GM12878 (cell line): ENCODE measurements around the gene ALG11. TPM values are rescaled to one million over a fixed set of nuclear protein-coding genes. Genes with fewer than 3 reads are reported as not detected.

ENCODE experiments used
- ATAC-seq: fragments of 200-7000 bp; cut with Tn5 transposase; 3 replicates; pipeline ENCODE4 v1.9.1; 2020; ENCODE audit warnings: mild to moderate bottlenecking, moderate library complexity
- BruUV-seq: library from RNA; stranded (reverse); fragments of 400-500 nt; replicated peaks from 2 replicates; lab custom pipeline; 2021; lab: Mats Ljungman, UMichigan
- CTCF ChIA-PET: fragments of 300-600 bp; sonication (Branson Sonifier 250); formaldehyde crosslinking; extraction: SDS; loops from one replicate; lab custom pipeline; 2021; ENCODE audit warnings: inconsistent platforms; lab: Yijun Ruan, JAX
- POLR2A ChIA-PET: fragments of 350-600 bp; formaldehyde crosslinking; extraction: SDS; loops from one replicate; lab custom pipeline; 2021; ENCODE audit warnings: inconsistent platforms; lab: Charles Lee
- RAD21 ChIA-PET: fragments of 300-600 bp; sonication (Branson Sonifier 250); formaldehyde crosslinking; loops from one replicate; lab custom pipeline; 2023; ENCODE audit warnings: antibody characterized with exemption; ENCODE audit not compliant: unreplicated experiment; lab: Charles Lee
- SMC1A ChIA-PET: fragments of 300-600 bp; sonication (Branson Sonifier 250); formaldehyde crosslinking; loops from one replicate; lab custom pipeline; 2023; ENCODE audit not compliant: unreplicated experiment, uncharacterized antibody; lab: Charles Lee
- DNase-seq: peaks from one replicate; pipeline ENCODE4 v3.0.0-alpha.2; 2011; ENCODE audit warnings: low read depth, low spot score
- FAIRE-seq: peaks from 3 replicates; lab custom pipeline; 2011; peaks lifted over from hg19 to GRCh38; lab: Jason Lieb, UNC
- H2AFZ ChIP-seq: 2 replicates; pipeline ENCODE4 v1.6.0; 2011; ENCODE audit warnings: low read depth, low read length, control low read depth; ENCODE audit not compliant: control insufficient read depth
- H3K27ac ChIP-seq: 2 replicates; pipeline ENCODE4 v1.5.1; 2011; ENCODE audit warnings: control low read depth; ENCODE audit not compliant: control insufficient read depth, insufficient read depth
- H3K27me3 ChIP-seq, 2 experiments: replicated peaks in 1 of 2; 2 replicates each; pipeline versions ENCODE4 v1.6.0 to v1.6.1; 2011; ENCODE audit warnings: low read length in 1 of 2; ENCODE audit not compliant: control insufficient read depth in 2 of 2, insufficient read depth in 2 of 2
- H3K36me3 ChIP-seq, 2 experiments: 2 replicates each; pipeline ENCODE4 v1.5.1; 2011; ENCODE audit warnings: low read length in 1 of 2; ENCODE audit not compliant: control insufficient read depth in 2 of 2, insufficient read depth in 2 of 2
- H3K4me1 ChIP-seq: 2 replicates; pipeline ENCODE4 v1.6.1; 2011; ENCODE audit warnings: mild to moderate bottlenecking, low read length, moderate library complexity, mixed read lengths; ENCODE audit not compliant: control insufficient read depth, insufficient read depth
- H3K4me2 ChIP-seq: 2 replicates; pipeline ENCODE4 v1.6.0; 2011; ENCODE audit warnings: control low read depth; ENCODE audit not compliant: control insufficient read depth, insufficient read depth
- H3K4me3 ChIP-seq: fragments of 200-600 bp; sonication (generic); 2 replicates; pipeline ENCODE4 v1.5.1; 2016
- H3K79me2 ChIP-seq: 2 replicates; pipeline ENCODE4 v1.6.0; 2011; ENCODE audit warnings: low read length; ENCODE audit not compliant: control insufficient read depth, insufficient read depth
- H3K9ac ChIP-seq: 2 replicates; pipeline ENCODE4 v1.8.0; 2011; ENCODE audit warnings: low read length, control low read depth, mixed read lengths; ENCODE audit not compliant: control insufficient read depth, insufficient read depth
- H3K9me3 ChIP-seq: replicated peaks from 3 replicates; pipeline ENCODE4 v1.5.1; 2011; ENCODE audit warnings: mild to moderate bottlenecking, low read length; ENCODE audit not compliant: control insufficient read depth, insufficient read depth
- H4K20me1 ChIP-seq: 2 replicates; pipeline ENCODE4 v1.6.0; 2011; ENCODE audit not compliant: control insufficient read depth, insufficient read depth
- BHLHE40 ChIP-seq, 2 experiments: fragments of 450-650 bp in 1 of 2; IDR thresholded peaks; 2 replicates each; pipeline ENCODE4 v1.6.1; 2011 to 2017; ENCODE audit warnings: low read depth in 2 of 2, borderline replicate concordance in 1 of 2, improper control_type of control experiment in 1 of 2, low read length in 1 of 2, mild to moderate bottlenecking in 1 of 2
- BRCA1 ChIP-seq: IDR thresholded peaks from 2 replicates; pipeline ENCODE4 v1.6.1; 2011; ENCODE audit warnings: low read depth, low read length, improper control_type of control experiment
- CBFB ChIP-seq: IDR thresholded peaks from 2 replicates; pipeline ENCODE4 v1.6.1; 2016; ENCODE audit warnings: antibody characterized with exemption, low read depth
- CBX3 ChIP-seq: fragments of 200-600 bp; sonication (generic); IDR thresholded peaks from 2 replicates; pipeline ENCODE4 v1.6.1; 2016; ENCODE audit warnings: low read depth, borderline replicate concordance
- E4F1 ChIP-seq: fragments of 450-650 bp; IDR thresholded peaks from 2 replicates; pipeline ENCODE4 v1.6.1; 2018; ENCODE audit warnings: borderline replicate concordance, mild to moderate bottlenecking; ENCODE audit not compliant: partially characterized antibody
- EP300 ChIP-seq, 2 experiments: fragments of 150-350 bp in 1 of 2; IDR thresholded peaks; 2 replicates each; pipeline ENCODE4 v1.6.1; 2011 to 2012; ENCODE audit warnings: low read depth in 2 of 2, low read length in 2 of 2, borderline replicate concordance in 1 of 2, improper control_type of control experiment in 1 of 2, inconsistent platforms in 1 of 2; ENCODE audit not compliant: control insufficient read depth in 1 of 2
- FOXM1 ChIP-seq: IDR thresholded peaks from 2 replicates; pipeline ENCODE4 v1.6.1; 2012; ENCODE audit warnings: low read depth, mild to moderate bottlenecking, inconsistent platforms, low read length, moderate library complexity
- HDGF ChIP-seq: fragments of 450-650 bp; IDR thresholded peaks from 2 replicates; pipeline ENCODE4 v1.6.1; 2016; ENCODE audit warnings: antibody characterized with exemption
- IKZF1 ChIP-seq: fragments of 450-650 bp; conservative IDR thresholded peaks from 2 replicates; pipeline ENCODE4 v1.6.1; 2017; ENCODE audit warnings: antibody characterized with exemption, mild to moderate bottlenecking
- MYC ChIP-seq: IDR thresholded peaks from 2 replicates; pipeline ENCODE4 v1.6.1; 2011; ENCODE audit warnings: mild to moderate bottlenecking, low read length, moderate library complexity, inconsistent platforms; ENCODE audit not compliant: insufficient read depth, insufficient replicate concordance, insufficient read length, severe bottlenecking
- NBN ChIP-seq: fragments of 450-650 bp; IDR thresholded peaks from 2 replicates; pipeline ENCODE4 v1.6.1; 2016
- SKIL ChIP-seq: fragments of 450-650 bp; IDR thresholded peaks from 2 replicates; pipeline ENCODE4 v1.6.1; 2017; ENCODE audit warnings: mild to moderate bottlenecking, low read depth, inconsistent platforms; ENCODE audit not compliant: poor library complexity, severe bottlenecking
- SMC3 ChIP-seq: IDR thresholded peaks from 2 replicates; pipeline ENCODE4 v1.6.1; 2011; ENCODE audit warnings: low read length, improper control_type of control experiment, borderline replicate concordance
- SP1 ChIP-seq: IDR thresholded peaks from one replicate; pipeline ENCODE4 v1.6.1; 2011; ENCODE audit warnings: low read depth, low read length
- STAT3 ChIP-seq: IDR thresholded peaks from 2 replicates; pipeline ENCODE4 v1.6.1; 2011; ENCODE audit warnings: low read depth, low read length, improper control_type of control experiment
- TBL1XR1 ChIP-seq: IDR thresholded peaks from 2 replicates; pipeline ENCODE4 v1.6.1; 2012; ENCODE audit warnings: low read depth, low read length, improper control_type of control experiment
- ZSCAN29 ChIP-seq: fragments of 450-650 bp; IDR thresholded peaks from 2 replicates; pipeline ENCODE4 v1.6.1; 2017; ENCODE audit warnings: mild to moderate bottlenecking, moderate library complexity
- WGBS: methylation state at CpG from one replicate; pipeline ENCODE4 v1.1.6; 2016; ENCODE audit warnings: low lambda C conversion rate; ENCODE audit not compliant: insufficient replicate concordance, insufficient coverage; ENCODE audit errors: missing lambda C conversion rate; 5-methylcytosine and 5-hydroxymethylcytosine counted together
- in situ Hi-C: fragments of 300-500 bp; cut with MboI; formaldehyde crosslinking; loops from 9 replicates; pipeline ENCODE4 v1.14.3; 2018; ENCODE audit warnings: mixed read lengths
- intact Hi-C: fragments of 100-400 bp; cut with micrococcal nuclease; formaldehyde crosslinking; loops from one replicate; pipeline ENCODE4 v1.14.2; 2022; ENCODE audit not compliant: unreplicated experiment
- polyA plus RNA-seq, 11 experiments: library from polyadenylated mRNA; depleted of rRNA in 4 of 11; unstranded in 6 of 11; stranded (reverse) in 5 of 11; fragments of >200 nt; fragmentation: Nextera tagmentation in 4 of 11; fragmentation: Illumina TruSeq in 1 of 11; extraction: Ambion mirVana in 4 of 11; extraction: Trizol in 1 of 11; gene quantifications; 1 replicate in 1 of 11; 2 replicates in 10 of 11; pipeline versions ENCODE4 v1.2.1 to v1.2.3, GENCODE V29; 2011 to 2016; ENCODE audit warnings: inconsistent platforms in 2 of 11, missing spikeins in 2 of 11, low read depth in 1 of 11
- total RNA-seq, 4 experiments: library from RNA; depleted of rRNA in 3 of 4; stranded (reverse); fragments of >200 nt in 3 of 4; fragmentation: Illumina TruSeq in 1 of 4; extraction: Trizol in 1 of 4; gene quantifications; 2 replicates each; pipeline versions ENCODE4 v1.2.1 to v1.2.3, GENCODE V29; 2013 to 2021

Gene ALG11
- total and polyA plus RNA-seq, 10 of the 15 experiments (the other 5 are each of a cell fraction or from before 2014, with no cell fraction given), result 8.4 to 27.7 (median 15.6) TPM

GRCh38 chr13:52020191-52020590 is 8.0 kb downstream of the ALG11 start:
- H3K27me3 ChIP-seq, result no peaks in the 10 kb centered on the region
- BruUV-seq, result no TSS peak
- SMC1A ChIA-PET, result interaction anchor here (0.8 to 2.3 kb wide), 3 partner anchors 10 to 122 kb away, joined by 3 to 5 read pairs (median 3); no protein-coding TSS in a partner anchor
- no peaks in the 10 kb centered on the region for H4K20me1 ChIP-seq
- FAIRE-seq (no peak), ATAC-seq (no peak), DNase-seq (no peak)
- H3K36me3 ChIP-seq, result peaks cover 3 to 8% of the 10 kb centered on the region in 2 experiments; a peak in 3 of 4 replicates
- no peak overlapping the region for H3K9ac ChIP-seq
- H3K4me2 ChIP-seq, result no peak overlapping the region
- no peaks in the 10 kb centered on the region; the same call in 1 of the 2 replicates for H3K79me2 ChIP-seq
- no peak overlapping the region for H3K27ac ChIP-seq
- no peaks in the 10 kb centered on the region for H3K4me1 ChIP-seq
- in situ Hi-C loops (no loop called here), intact Hi-C loops (no loop called here)
- no peak overlapping the region for H3K4me3 ChIP-seq
- POLR2A ChIA-PET, result no interaction called here
- CTCF ChIA-PET, result no interaction called here
- RAD21 ChIA-PET, result no interaction called here
- TF ChIP-seq CBX3, result no peak
- TF ChIP-seq EP300 (IDR thresholded peaks at IDR 0.05; ENCODE audit: borderline replicate concordance in 1 of 2, control insufficient read depth in 1 of 2, low read depth in 2 of 2, low read length in 2 of 2), result no peak
- TF ChIP-seq STAT3, result no peak
- no peak for TF ChIP-seq MYC
- no peak for TF ChIP-seq SKIL
- TF ChIP-seq BHLHE40 (IDR thresholded peaks at IDR 0.05; ENCODE audit: borderline replicate concordance in 1 of 2, low read depth in 2 of 2, low read length in 1 of 2), result no peak
- TF ChIP-seq SMC3, result no peak
- TF ChIP-seq E4F1, result no peak
- no peak for TF ChIP-seq BRCA1
- no peak for TF ChIP-seq SP1
- no peak for TF ChIP-seq CBFB
- no peak for TF ChIP-seq ZSCAN29
- TF ChIP-seq HDGF, result no peak
- TF ChIP-seq IKZF1, result no peak
- TF ChIP-seq FOXM1, result no peak
- TF ChIP-seq TBL1XR1, result no peak
- TF ChIP-seq NBN, result no peak
- 100% methylated on average over 3 of the region's 3 CpGs for WGBS
- no peak overlapping the region for H2AFZ ChIP-seq
- no peaks in the 10 kb centered on the region; the same call in 2 of the 3 replicates for H3K9me3 ChIP-seq
